Renal cortical epithelial cell (primary cell): ENCODE data around the gene LGI4. TPM values are rescaled to one million over a fixed set of nuclear protein-coding genes. Genes with fewer than 3 reads are reported as not detected.

Experiments
- DNase-seq: peaks from one replicate; pipeline ENCODE4 v3.0.0-alpha.2; 2011; ENCODE audit warnings: low read depth
- total RNA-seq: library from RNA; depleted of rRNA; stranded (reverse); fragments of >200 nt; gene quantifications from 2 replicates; pipeline ENCODE4 v1.2.3, GENCODE V29; 2014

LGI4 gene
- total RNA-seq, 1 donor from 2014 or later = not detected

DNA sequence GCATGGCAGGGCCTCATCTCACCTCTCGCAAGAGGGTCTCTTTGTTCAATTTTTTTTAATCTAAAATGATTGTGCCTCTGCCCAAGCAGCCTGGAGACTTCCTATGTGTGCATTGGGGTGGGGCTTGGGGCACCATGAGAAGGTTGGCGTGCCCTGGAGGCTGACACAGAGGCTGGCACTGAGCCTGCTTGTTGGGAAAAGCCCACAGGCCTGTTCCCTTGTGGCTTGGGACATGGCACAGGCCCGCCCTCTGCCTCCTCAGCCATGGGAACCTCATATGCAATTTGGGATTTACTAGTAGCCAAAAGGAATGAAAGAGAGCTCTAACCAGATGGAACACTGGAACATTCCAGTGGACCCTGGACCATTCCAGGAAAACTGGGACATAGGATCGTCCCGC lies 11.3 kb downstream of the LGI4 start:
- no peak for DNase-seq

DNA sequence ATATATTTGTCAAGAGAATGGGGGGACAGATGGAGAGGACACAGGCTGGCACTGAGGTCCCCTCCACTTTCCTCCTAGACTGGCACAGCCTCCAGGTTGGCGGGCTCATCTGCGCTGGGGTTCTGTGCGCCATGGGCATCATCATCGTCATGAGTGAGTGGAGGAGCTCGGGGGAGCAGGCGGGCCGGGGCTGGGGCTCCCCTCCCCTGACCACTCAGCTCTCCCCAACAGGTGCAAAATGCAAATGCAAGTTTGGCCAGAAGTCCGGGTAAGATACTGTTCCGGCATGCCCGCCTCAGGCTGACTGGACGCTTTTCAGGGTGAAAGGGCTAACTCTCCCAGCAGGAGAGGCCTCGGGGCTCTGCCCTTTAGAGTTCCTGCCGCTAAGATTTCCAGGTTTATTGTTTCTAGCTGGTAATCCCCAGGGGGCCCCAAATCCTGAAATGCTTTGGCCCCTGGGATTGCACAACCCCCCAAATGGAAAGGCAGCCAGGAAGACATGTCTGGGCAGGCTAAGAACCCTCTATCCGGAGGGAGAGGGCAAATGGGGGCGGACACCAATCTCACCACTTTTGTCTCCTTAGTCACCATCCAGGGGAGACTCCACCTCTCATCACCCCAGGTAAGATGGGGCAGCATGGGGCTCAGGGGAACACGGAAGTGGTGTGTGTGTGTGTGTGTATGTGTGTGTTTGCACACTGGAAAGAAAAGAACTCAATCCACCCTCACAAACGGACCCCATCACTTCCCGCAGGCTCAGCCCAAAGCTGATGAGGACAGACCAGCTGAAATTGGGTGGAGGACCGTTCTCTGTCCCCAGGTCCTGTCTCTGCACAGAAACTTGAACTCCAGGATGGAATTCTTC lies 11.9 kb downstream of the LGI4 start:
- DNase-seq = no peak

- DNase-seq = no peak
Observed at GRCh38 chr19:35120898-35121297, 14.0 kb downstream of the LGI4 start.

GRCh38 chr19:35120492-35120891 lies 14.4 kb downstream of the LGI4 start:
- peak; percentile 21 for DNase-seq

GRCh38 chr19:35119578-35120155 lies 15.2 kb downstream of the LGI4 start:
- DNase-seq = no peak

DNA sequence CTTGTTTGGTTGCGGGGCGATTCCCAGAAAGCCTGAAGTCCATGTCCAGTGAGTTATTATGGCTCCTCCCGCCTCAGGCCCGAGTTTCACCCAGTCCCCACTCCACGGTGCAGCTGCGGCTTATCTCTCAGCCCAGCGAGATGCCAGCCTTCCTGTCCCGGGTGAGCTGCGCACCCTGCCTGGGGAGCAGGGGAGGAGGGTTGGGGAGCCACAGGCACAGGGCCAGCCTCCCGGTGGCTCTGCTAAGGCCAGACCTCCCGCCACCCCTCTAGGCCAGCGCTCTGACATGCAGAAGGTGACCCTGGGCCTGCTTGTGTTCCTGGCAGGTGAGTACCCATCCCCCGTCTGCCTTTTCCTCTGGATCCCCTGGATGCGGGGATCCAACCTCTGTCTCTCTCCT lies 15.8 kb downstream of the LGI4 start:
- DNase-seq = no peak

DNA sequence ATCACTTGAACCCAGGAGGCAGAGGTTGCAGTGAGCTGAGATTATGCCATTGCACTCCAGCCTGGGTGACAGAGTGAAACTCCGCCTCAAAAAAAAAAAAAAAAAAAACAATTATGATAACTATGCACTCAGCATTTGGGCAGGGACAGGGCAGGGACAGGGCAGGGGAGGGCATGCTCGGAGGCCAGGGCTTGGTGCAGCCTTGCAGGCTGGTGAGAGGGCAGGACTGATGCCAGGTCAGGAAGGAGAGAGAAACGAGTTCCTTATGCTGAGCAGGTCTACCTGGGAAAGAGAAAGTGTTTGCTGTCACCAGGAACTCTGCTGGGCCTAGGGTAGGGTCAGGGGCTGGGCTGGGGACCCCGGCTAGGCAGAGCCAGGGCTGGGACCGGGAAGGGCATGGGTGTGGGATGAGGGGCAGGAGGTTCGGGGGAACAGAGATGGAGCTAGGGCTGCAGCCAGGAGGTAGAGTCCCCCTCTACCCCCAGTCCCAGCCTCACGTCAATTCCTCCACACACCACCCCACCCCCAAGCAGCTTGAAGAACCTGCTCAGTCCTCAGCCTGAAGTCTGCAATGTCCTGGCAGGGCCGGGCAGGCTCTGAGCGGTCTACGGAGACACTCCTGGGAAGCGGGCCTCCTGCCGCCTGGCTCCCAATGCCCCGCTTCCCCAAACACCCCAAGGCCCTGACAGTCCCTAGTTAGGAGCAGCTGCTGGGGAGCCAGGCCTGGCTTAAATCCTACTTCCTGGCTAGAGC lies 16.4 kb downstream of the LGI4 start:
- no peak for DNase-seq

- DNase-seq = no peak
Observed at GRCh38 chr19:35117799-35118198, 17.1 kb downstream of the LGI4 start.

- no peak for DNase-seq
Observed at GRCh38 chr19:35117116-35117515, 17.7 kb downstream of the LGI4 start.

- DNase-seq = no peak
Observed at GRCh38 chr19:35116072-35116801, 18.6 kb downstream of the LGI4 start.

DNA sequence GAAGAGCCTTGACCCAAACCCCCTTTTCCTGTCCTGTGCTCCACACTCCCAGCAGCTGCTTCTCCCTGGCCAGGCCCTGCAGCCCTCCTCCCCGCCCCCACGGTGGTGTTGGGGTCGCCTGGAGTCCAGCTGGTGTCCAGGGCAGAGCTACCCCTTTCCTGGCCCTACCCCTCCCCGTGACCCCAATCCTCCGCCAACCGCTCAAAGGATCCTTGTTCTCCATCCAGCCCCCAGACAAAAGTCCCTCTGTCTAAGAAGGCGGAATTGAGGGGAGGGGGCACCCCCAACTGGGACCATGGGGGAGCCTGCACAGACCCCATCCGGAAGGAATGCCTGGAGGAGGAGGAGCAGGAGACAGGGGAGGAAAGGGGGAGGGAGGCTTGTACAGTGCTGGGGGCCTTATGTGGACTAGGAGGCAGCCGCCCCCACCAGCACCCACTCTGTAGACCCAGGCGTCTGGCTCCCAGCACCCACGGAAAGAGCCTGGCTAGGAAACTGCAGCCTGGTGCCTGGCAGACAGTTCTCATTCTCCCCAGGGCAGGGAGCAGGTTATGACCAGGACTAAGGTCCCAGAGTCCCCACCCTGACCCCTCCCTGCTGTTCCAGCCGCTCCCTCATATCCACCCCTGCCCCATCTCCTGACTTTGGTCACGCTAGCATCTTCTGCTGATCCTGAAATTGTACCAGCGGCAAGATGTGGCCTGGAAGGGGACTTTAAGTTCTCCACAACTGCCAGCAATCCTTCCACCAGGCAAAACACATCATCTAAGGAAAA lies 19.5 kb downstream of the LGI4 start, which contains the start of gene FXYD3:
TSS of gene FXYD3 (plus strand) at position 647 of the 775 bp plus-strand sequence. CDS start 3,554 bp downstream, outside the sequence.
- DNase-seq = no peak

DNA sequence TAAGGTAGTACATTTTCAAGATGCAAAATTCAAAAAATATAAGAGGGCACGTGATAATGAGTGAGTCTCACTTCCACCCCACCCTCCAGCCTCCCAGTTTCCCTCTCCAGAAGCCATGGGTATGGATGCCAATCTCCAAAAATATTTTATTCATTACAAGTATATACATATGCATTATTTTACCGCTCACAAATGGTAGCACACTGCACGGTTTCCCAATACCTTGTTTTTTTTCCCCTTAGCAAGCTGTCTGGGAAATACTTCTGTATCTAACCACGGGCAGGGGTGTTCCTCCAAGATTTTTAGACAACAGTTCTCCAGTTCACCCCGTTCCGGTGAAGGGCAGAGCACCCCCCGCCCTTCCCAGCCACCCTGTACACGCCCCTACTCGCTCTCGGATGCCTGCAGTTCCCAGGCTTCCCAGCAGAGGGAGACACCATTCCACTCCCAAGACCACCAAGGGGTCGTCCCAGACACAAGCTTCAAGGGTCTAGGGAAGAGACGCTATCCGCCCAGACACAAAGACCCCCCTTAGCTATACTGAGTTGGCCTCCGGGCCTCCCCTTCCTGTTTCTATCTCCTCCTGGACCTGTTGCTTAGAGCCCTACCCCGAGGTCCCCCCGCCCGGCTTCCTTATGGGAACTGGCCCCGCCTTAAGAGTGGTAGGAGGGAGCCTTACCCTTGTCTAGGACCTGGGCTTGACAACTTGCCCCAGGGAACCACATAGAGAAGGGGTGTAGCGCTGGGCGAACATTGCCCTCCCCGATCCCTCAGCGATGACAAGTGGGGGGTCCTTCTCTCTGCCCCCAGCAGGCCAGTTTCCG lies 20.3 kb downstream of the LGI4 start:
- DNase-seq = no peak

DNA sequence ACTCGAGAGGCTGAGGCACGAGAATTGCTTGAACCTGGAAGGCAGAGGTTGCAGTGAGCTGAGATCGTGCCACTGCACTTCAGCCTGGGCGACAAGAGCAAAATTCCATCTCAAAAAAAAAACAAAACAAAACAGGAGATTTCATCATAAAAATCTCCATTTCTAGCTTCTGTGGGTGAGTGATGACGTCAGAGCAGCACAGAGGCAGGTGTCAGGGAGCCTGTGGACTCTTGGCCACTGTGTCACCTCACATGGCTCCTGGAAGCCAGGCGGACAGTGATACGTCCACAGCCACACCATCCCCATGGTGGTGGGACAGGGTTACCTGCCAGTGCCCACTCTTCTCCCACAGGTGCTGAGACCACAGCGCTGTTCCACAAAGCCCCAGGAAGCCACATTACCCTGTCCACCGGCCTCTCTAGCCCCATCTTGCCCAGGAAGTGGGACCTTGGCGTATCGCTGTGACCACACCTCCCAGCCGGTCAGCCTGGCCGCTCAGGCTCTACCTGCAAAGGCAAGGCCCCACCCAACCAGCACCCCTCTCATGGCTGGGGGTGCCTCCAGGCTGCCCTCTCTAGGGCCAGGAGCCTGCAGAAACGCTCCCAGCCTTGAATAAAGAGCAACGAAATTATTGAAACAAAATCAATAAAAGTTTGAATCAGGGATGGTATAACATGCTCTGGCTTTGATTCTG lies 21.7 kb downstream of the LGI4 start:
- DNase-seq = no peak

GRCh38 chr19:35110974-35111373 lies 23.9 kb downstream of the LGI4 start:
- DNase-seq = no peak

DNA sequence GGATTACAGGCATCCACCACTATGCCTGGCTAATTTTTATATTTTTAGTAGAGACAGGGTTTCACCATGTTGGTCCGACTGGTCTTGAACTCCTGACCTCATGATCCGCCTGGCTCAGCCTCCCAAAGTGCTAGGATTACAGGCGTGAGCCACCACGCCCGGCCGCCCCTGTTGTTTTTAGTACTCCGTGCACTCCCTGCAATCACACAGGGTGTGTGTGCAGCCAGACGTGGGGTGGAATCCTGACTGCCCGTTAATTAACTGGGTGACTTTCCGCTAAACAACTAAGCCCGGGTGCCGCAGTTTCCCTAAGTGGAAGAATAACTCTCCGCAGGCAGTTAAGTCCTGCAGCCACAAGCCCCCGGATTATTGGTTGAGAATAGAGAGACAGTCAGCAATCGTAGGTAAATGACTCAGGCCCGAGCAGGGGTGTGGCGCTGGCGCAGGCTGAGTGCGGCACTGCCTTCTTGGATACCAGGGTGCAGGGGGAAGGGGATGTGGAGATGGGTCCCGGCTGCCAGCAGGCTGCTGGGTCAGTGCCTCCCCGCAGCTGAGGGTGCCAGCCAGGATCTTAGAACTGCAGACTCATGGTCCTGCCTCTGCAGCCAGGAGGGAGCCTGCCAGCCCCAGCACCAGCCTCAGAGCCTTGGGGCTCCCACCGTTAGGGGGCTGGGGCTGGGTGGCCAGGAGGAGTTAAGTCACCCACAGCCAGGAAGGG lies 25.3 kb downstream of the LGI4 start:
- DNase-seq = no peak

DNA sequence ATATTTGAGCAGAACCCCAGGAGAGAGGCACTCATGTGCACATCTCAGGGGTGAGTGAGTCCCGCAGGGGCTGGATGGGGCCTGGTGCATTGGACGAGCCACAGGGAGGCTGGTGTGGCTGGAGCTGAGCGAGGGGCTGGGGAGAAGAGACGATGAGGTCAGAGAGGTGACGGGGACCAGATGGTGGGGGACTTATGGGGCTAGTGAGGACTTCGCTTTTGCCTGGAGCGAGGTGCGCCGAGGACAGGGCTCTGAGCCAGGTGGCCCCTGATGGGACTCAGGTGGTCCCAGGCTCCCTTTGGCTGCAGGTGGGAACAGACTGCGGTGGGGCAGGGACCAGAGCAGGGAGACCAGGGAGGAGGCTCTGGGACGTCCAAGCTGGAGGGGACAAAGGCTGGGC lies 26.1 kb downstream of the LGI4 start:
- no peak for DNase-seq

DNA sequence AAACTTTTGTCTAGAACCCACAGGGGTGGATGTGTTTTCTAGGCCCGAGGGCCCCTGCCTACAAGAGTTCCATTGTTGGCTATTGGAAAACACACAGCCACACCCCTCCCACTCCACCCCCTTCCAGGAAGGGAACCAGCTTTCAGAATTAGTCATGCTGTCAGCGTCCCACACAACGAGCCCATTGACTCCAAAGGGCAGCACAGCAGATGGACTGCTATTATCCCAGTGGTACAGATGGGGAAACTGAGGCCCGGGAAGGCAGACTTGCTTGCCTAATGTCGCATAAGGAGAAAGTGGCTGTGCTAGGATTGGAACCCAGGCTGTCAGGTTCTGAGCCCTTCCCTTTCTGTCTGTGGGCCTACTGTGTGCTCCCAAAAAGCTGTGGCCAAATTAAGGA lies 27.3 kb downstream of the LGI4 start:
- DNase-seq = peak; percentile 29

GRCh38 chr19:35106898-35107541 lies 27.8 kb downstream of the LGI4 start:
- no peak for DNase-seq

DNA sequence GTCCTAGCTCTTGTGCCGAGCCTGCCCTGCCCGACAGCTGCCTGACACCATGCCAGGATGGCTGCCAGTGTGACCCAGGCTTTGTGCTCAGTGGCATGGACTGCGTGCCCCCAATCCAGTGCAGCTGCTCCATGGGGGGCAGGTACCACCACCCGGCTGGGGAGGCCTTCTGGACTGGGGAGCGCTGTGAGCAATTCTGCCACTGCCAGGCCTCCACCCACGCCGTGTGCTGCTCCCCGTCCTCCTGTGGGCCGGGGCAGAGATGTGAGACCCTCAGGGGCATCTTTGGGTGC lies 28.6 kb downstream of the LGI4 start:
- no peak for DNase-seq
